Retinal pigment epithelial cell (primary cell): ENCODE measurements around the gene PPARA.
A peak's percentile ranks its signal among the peaks of the same experiment; 100 is the strongest.

Experiments used
- DNase-seq: peaks from one replicate; pipeline ENCODE4 v3.0.0-alpha.2; 2010; ENCODE audit warnings: low read depth
- H3K4me3 ChIP-seq: 2 replicates; pipeline ENCODE4 v1.5.1; 2011; ENCODE audit warnings: mild to moderate bottlenecking, low read length, control low read depth, moderate library complexity
- TF ChIP-seq, protein P1 (sequence below): conservative IDR thresholded peaks from 2 replicates; pipeline ENCODE4 v1.5.1; 2011; ENCODE audit warnings: low read depth, low read length, control low read depth, inconsistent platforms

PPARA gene

DNA sequence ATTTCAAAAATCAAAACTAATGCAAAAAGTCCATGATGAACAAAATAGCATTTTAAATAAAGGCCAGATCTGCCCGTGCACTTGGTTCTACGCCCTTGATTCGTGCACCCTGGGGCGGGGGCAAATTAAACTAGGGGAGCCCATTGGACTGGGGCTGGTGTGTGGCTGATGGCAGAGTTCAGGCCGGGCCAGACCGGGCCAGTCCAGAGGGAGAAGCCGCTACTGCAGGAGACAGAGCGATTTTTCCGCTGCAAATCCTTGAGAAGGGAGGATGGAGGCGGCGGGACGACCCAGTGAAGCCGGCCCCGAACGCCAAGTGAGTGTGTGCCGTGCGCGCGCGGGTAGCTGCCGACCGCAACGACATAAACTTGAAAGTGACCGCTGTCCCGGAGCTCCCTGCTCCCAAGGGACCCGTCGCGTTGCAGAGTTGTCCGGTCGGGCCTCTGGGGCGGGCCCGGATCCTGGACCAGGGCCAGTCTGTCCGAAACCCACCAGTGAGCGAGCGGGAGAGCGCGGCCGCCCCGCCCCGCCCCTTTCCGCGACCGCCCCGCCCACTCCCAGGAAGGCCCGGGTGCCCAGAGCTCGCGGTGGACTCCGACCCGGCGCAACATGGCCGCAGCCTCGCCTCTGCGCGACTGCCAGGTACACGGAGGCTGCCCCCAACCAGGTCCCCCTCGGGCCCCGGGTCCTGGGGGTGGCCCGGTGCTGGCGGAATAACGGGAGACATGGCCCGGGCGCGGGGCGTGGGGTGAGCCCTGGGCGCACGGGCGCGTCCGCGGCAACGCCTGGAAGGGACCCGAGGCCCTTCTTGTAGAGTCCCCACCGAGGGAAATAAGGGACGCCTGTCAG is 117.3 kb downstream of the PPARA start, which contains the start of gene TTC38:
TTC38 (plus strand) TSS at position 578 of the 849 bp plus-strand sequence; CDS start at position 610, 32 bp downstream.
- H3K4me3 ChIP-seq, result peak within 1 kb of the TSS; percentile 69
- DNase-seq, result peak; percentile 13
- TF ChIP-seq, protein P1, sequence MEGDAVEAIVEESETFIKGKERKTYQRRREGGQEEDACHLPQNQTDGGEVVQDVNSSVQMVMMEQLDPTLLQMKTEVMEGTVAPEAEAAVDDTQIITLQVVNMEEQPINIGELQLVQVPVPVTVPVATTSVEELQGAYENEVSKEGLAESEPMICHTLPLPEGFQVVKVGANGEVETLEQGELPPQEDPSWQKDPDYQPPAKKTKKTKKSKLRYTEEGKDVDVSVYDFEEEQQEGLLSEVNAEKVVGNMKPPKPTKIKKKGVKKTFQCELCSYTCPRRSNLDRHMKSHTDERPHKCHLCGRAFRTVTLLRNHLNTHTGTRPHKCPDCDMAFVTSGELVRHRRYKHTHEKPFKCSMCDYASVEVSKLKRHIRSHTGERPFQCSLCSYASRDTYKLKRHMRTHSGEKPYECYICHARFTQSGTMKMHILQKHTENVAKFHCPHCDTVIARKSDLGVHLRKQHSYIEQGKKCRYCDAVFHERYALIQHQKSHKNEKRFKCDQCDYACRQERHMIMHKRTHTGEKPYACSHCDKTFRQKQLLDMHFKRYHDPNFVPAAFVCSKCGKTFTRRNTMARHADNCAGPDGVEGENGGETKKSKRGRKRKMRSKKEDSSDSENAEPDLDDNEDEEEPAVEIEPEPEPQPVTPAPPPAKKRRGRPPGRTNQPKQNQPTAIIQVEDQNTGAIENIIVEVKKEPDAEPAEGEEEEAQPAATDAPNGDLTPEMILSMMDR, result no peak

DNA sequence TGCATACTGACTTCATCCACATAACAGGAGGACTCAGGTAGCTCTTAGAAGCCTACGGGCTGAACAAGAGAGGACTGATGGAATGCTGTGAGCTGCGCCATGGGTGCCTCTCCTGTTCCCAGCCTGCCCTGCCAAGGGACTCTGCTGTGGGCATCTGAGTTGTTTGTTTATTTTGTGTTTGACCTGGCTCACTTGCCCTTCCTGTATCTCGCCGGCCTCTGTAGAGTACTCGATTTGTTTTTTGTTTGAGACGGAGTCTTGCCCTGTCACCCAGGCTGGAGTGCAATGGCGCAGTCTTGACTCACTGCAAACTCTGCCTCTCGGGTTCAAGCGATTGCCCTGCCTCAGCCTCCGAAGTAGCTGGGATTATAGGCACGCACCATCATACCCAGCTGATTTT is 119.2 kb downstream of the PPARA start:
- DNase-seq, result no peak
- TF ChIP-seq, protein P1, result no peak
- H3K4me3 ChIP-seq, result no peak overlapping the region

DNA sequence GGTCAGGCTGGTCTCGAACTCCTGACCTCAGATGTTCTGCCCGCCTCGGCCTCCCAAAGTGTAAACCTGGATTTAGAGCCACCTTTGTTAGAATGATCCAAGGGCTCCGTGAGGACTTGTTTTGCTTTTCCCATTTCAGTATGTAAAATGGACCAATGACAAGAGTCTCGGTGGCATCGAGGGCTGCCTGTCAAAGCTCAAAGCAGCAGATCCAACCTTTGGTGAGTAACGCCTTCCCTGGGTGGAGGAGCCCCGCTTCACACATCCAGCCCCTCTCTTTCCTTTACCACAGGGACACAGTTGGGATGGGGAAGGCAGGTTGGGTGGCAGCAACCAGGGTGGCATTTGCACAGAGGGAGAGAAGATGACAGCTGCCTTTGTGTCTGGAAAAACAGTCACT is 121.9 kb downstream of the PPARA start:
- TF ChIP-seq, protein P1, result no peak
- DNase-seq, result no peak
- H3K4me3 ChIP-seq, result no peak overlapping the region

DNA sequence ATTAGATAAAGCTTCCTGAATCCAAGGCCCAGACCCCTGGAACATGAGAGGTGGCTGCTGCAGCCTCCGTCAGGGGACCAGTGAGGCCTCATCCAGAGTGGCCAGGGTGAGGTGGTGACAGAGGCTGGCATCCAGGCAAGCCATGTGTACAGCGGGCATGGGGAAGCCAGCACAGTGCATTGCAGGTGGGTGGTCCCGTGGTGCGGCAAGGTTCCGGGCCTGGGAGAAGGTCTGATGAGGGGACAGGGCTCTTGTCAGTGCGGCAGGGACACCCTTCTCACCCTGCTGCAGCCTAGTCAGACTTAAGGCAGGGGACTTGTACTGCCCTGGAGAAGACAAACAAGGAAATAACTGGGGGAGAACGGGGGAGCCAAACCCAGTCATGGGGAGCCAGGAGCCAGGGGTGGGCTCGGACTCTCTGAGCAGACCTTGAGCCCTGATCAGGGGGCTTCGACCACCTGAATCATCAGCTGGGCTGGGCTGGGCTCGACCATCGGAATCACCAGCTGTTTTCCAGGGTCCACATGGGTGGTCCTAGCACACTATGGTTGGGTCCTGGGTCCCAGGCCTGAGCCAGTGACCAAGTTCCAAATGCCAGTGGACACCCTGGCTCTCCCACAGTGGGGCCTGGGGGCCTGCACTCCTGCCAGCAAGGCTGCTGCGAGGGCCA is 122.6 kb downstream of the PPARA start:
- H3K4me3 ChIP-seq, result no peak overlapping the region
- TF ChIP-seq, protein P1, result no peak
- DNase-seq, result no peak

DNA sequence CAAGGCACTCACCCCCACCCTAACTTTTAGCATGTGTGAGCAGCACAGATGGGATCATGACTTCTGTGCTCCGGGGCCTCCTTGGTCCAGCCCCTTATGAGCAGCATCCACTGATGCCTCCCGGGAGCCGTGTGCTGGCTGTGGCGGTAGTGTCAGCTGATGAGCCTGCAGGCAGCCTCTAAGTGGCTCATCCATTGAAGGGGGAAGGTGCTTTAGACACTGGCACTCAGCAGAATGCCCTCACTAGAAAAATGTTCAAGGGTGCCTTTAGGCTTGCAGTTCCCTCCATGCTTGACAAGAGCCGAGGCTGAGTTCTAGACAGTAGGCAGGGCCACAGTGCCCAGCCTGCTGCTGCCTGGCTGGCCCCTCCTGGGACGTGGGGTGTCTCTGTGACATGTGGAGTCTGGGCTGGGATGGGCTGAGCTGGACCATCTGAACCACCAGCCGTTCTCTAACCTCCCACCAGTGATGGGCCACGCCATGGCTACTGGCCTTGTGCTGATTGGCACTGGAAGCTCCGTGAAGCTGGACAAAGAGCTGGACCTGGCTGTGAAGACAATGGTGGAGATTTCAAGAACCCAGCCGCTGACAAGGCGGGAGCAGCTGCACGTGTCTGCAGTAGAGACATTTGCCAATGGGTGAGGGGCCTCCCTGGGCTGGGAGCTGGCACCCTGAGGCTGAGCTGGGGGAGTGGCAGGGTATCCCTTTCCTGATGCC is 123.3 kb downstream of the PPARA start:
- DNase-seq, result no peak
- no peak overlapping the region for H3K4me3 ChIP-seq
- TF ChIP-seq, protein P1, result no peak

DNA sequence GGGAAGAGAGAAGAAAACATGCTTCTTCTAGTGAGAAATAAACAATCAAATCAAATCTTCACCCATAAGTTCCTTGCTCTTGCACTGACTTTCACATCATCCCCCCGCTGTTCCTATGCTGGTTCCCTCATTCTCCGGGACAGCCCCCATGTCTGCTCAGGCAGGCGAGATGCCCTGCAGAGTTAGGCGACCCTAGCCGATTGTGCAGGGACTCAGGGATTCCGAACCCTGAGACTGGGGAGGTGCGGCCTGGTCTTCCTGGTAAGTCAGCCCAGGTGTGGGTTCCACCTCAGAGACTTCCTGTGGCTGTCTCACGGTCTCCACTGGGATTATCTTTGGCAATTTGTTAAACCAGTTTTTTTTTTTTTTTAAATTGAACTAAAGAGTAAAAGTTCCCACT is 124.1 kb downstream of the PPARA start:
- TF ChIP-seq, protein P1, result no peak
- no peak for DNase-seq
- no peak overlapping the region for H3K4me3 ChIP-seq
